Stimulated activated CD4-positive, alpha-beta T cell treated with anti-CD3 and anti-CD28 coated beads, TNF-alpha, amount 100 ng/mL, for 24 hours (primary cell): ENCODE measurements around the gene GUCD1.
"Not testable (repeated sequence)": the region's sequence is repeated elsewhere in the genome, so short reads cannot be mapped to it uniquely, and the experiment has no call there.

Experiments used
- DNase-seq, 3 experiments: peaks; one replicate each; pipeline ENCODE4 v3.0.0-alpha.2; 2020; ENCODE audit warnings: low read depth in 3 of 3

Gene GUCD1

GRCh38 chr22:24554313-24555164, at the start of gene GUCD1:
Gene GUCD1, minus strand, starts transcription at chr22:24555138. Its CDS starts 147 bp downstream, at chr22:24554991.
- peak in 2 of 3 experiments; percentile 3 to 18 for DNase-seq

- DNase-seq: peak in 1 of 3 experiments; percentile 22
Observed at GRCh38 chr22:24603770-24604629, 49.1 kb upstream of the GUCD1 start.

GRCh38 chr22:24602847-24603769, 48.2 kb upstream of the GUCD1 start, which contains the start of gene GGT1:
Gene GGT1, plus strand, starts transcription at chr22:24603193. Its CDS starts 7,889 bp downstream, at chr22:24611082.
- not testable (repeated sequence) for DNase-seq

GRCh38 chr22:24602105-24602749, 47.3 kb upstream of the GUCD1 start:
- not testable (repeated sequence) for DNase-seq

GRCh38 chr22:24601217-24602104, 46.5 kb upstream of the GUCD1 start:
- no peak for DNase-seq

- not testable (repeated sequence) for DNase-seq
Observed at GRCh38 chr22:24599958-24600715, 45.2 kb upstream of the GUCD1 start.

GRCh38 chr22:24599514-24599913, 44.6 kb upstream of the GUCD1 start:
- no peak for DNase-seq

GRCh38 chr22:24597076-24597475, 42.1 kb upstream of the GUCD1 start:
- not testable (repeated sequence) for DNase-seq

GRCh38 chr22:24595863-24596262, 40.9 kb upstream of the GUCD1 start:
- no peak for DNase-seq

- DNase-seq: no peak
Observed at GRCh38 chr22:24595228-24595627, 40.3 kb upstream of the GUCD1 start.

- DNase-seq: no peak
Observed at GRCh38 chr22:24594569-24595120, 39.7 kb upstream of the GUCD1 start.

- DNase-seq: no peak
Observed at GRCh38 chr22:24593836-24594568, 39.1 kb upstream of the GUCD1 start.

- DNase-seq: not testable (repeated sequence)
Observed at GRCh38 chr22:24593559-24593835, 38.6 kb upstream of the GUCD1 start.

- DNase-seq: peak in 1 of 3 experiments; percentile 45
Observed at GRCh38 chr22:24592851-24593558, 38.1 kb upstream of the GUCD1 start, which contains the start of gene LRRC75B. Gene LRRC75B, minus strand, starts transcription at chr22:24593073. Its CDS starts 34 bp downstream, at chr22:24593039.

GRCh38 chr22:24592058-24592850, 37.3 kb upstream of the GUCD1 start:
- DNase-seq: no peak

- DNase-seq: no peak
Observed at GRCh38 chr22:24591286-24591830, 36.4 kb upstream of the GUCD1 start.
